Skeletal muscle tissue (tissue), 4 donors: ENCODE measurements around the gene TEX14. TPM values are rescaled to one million over a fixed set of nuclear protein-coding genes. Genes with fewer than 3 reads are reported as not detected.

Source experiments
- H3K27ac ChIP-seq: one replicate; pipeline ENCODE4 v1.7.0; 2013; ENCODE audit warnings: mild to moderate bottlenecking, low read depth, low read length, inconsistent platforms
- H3K27me3 ChIP-seq, 3 donors: one replicate each; pipeline ENCODE4 v1.7.0; 2013; ENCODE audit warnings: low read length in 3 of 3; ENCODE audit not compliant: control insufficient read depth in 3 of 3, insufficient read depth in 3 of 3
- H3K36me3 ChIP-seq, 3 donors: one replicate each; pipeline ENCODE4 v1.7.0; 2013; ENCODE audit warnings: low read length in 3 of 3; ENCODE audit not compliant: control insufficient read depth in 3 of 3, insufficient read depth in 3 of 3
- H3K4me1 ChIP-seq, 3 donors: one replicate each; pipeline ENCODE4 v1.7.0; 2013; ENCODE audit warnings: low read length in 3 of 3, mild to moderate bottlenecking in 3 of 3; ENCODE audit not compliant: control insufficient read depth in 3 of 3, insufficient read depth in 3 of 3
- H3K4me3 ChIP-seq, 3 donors: one replicate each; pipeline ENCODE4 v1.7.0; 2013; ENCODE audit warnings: low read length in 3 of 3
- H3K9ac ChIP-seq, 3 donors: one replicate each; pipeline ENCODE4 v1.7.0; 2013; ENCODE audit warnings: low read length in 3 of 3, mild to moderate bottlenecking in 3 of 3, moderate library complexity in 2 of 3, low read depth in 1 of 3
- H3K9me3 ChIP-seq, 3 donors: one replicate each; pipeline ENCODE4 v1.7.0; 2013; ENCODE audit warnings: low read length in 3 of 3; ENCODE audit not compliant: control insufficient read depth in 3 of 3
- total RNA-seq: library from RNA; depleted of rRNA; stranded (reverse); fragments of >200 nt; gene quantifications from one replicate; pipeline ENCODE4 v1.2.3, GENCODE V29; 2014
- donor health status: Osteomylitis.

Gene TEX14
- total RNA-seq, 1 donor from 2014 or later = under 0.01 TPM

DNA sequence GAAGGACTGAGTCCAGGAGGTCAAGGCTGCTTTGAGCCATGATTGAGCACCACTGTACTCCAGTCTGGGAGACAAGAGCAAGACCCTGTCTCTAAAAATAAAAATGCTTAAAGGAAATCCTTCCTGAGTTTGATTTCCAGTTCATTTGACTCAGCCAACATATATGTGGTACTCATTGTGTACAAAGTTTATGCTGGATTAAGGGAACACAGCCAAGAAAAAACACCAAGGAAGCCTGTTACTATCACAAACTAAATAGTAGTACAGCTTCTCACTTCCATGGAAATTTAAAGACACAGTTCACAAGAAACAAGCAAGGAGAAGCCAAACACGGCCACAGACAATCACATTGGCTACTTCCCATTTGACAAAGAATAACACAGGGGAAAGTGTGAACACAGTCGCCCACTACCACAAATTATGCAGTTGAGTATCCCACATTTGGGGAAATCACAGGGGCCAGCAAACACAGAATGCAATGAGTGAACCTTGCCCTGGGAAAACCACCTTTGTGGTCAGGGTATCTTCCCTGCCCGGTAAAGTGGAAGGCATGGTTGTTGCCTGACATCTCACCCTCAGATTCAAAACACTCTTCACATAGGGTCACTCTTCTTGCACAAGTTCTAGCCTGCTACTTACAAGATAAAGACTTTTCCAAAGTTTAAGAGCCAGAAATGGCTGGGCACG lies 14.5 kb downstream of the TEX14 start:
- Histone ChIP-seq H3K36me3 (no peaks in the 10 kb centered on the region), H3K9me3 (no peaks in the 10 kb centered on the region), H3K27me3 (peaks cover 0 to 2% (median 0%) of the 10 kb centered on the region in 3 donors), H3K9ac (no peak overlapping the region), H3K27ac (no peak overlapping the region), H3K4me3 (no peak overlapping the region), H3K4me1 (no peaks in the 10 kb centered on the region)

DNA sequence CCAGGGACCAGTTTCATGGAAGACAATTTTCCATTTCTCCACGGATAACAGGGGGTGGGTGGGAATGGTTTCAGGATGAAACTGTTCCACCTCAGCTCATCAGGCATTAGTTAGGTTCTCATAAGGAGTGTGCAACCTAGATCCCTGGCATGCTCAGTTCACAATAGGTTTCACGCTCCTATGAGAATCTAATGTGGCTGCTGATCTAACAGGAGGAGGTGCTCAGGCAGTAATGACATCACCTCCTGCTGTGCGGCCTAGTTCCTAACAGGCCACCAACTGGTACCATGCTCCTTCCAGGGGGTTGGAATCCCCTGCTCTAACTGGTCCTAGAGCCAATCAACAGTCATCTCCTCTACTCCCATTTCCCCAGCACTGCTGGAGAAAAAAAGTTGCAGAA lies 19.9 kb downstream of the TEX14 start:
- Histone ChIP-seq H3K9me3 (no peaks in the 10 kb centered on the region), H3K27ac (no peak overlapping the region), H3K4me3 (no peak overlapping the region), H3K27me3 (peaks cover 0 to 5% (median under 1%) of the 10 kb centered on the region in 3 donors), H3K36me3 (no peaks in the 10 kb centered on the region), H3K9ac (no peak overlapping the region), H3K4me1 (no peaks in the 10 kb centered on the region)

DNA sequence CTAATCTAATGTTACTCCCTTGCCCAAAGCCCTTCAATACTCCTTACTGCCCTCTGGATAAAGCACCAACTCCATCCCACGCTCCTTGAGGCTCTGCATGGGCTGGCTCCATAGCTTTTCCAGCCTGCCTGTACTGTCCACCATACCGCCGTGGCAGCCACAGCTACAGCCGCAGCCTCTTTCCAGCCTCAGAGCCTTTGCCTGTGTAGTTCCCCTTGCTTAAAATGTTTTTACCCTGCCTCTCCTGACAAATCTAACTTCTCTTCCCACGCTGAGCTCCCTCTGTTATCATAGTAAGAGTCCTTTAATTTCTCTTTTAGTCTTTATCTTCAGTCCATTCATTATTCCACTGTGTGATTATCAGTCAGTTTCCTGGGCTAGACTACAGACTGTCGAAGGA lies 22.0 kb downstream of the TEX14 start:
- H3K27me3 ChIP-seq = peaks cover 3 to 5% (median 5%) of the 10 kb centered on the region in 3 donors
- H3K9ac ChIP-seq = no peak overlapping the region
- H3K36me3 ChIP-seq = no peaks in the 10 kb centered on the region
- H3K9me3 ChIP-seq = no peaks in the 10 kb centered on the region
- no peak overlapping the region for H3K4me3 ChIP-seq
- no peak overlapping the region for H3K27ac ChIP-seq
- no peaks in the 10 kb centered on the region for H3K4me1 ChIP-seq

DNA sequence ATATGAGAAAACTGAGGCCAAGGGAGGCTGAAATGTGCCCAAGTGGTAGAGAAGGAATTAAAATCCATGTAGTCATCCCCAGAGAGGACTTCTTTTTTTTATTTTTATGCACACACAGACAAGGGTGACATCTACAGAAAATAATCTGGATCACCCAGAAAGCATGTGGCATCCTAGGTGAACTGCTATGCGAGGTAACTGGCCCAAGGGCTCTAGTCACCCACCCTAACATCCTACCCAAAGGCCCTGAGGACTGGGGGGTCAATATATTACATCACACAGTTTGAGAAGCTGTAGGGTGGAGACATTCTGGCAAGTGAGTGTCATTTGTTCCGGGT lies 23.3 kb downstream of the TEX14 start:
- H3K27ac ChIP-seq = no peak overlapping the region
- H3K9ac ChIP-seq = no peak overlapping the region
- H3K9me3 ChIP-seq = no peaks in the 10 kb centered on the region
- H3K4me1 ChIP-seq = no peaks in the 10 kb centered on the region
- peaks cover 3 to 5% (median 5%) of the 10 kb centered on the region in 3 donors for H3K27me3 ChIP-seq
- H3K4me3 ChIP-seq = no peak overlapping the region
- H3K36me3 ChIP-seq = no peaks in the 10 kb centered on the region

DNA sequence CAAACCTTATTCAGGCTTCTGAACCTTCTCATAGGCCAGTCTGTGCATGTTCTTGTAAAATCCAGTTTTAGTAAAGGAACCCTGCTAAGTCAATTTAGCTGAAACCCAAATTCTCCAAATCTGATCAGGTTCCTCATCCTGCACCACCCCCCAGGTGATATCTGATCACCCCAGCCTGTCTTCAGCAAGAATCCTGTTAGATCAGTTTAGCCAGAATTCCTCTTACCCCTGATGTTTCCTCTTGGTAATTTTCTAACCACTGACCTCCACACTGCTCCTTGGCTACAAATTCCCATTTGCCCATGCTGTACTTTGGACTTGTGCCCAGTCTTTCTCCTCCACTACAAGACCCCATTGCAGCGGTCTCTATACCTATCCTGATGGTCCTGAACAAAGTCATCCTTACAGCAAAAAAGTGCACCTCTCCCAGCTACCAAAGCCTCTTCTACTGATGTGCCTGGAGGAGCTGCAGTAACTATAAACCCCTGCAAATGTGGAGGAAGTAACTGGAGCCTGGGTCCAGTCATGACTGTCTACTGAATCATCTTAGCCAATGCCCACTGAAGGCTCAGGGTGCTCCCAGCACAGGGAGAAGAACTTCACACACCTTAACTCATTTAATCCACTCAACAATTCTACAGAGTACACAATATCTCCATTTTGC lies 23.8 kb downstream of the TEX14 start:
- Histone ChIP-seq H3K9ac (no peak overlapping the region), H3K27me3 (peaks cover 3 to 5% (median 5%) of the 10 kb centered on the region in 3 donors), H3K9me3 (no peaks in the 10 kb centered on the region), H3K4me1 (no peaks in the 10 kb centered on the region), H3K36me3 (no peaks in the 10 kb centered on the region), H3K4me3 (no peak overlapping the region), H3K27ac (no peak overlapping the region)

DNA sequence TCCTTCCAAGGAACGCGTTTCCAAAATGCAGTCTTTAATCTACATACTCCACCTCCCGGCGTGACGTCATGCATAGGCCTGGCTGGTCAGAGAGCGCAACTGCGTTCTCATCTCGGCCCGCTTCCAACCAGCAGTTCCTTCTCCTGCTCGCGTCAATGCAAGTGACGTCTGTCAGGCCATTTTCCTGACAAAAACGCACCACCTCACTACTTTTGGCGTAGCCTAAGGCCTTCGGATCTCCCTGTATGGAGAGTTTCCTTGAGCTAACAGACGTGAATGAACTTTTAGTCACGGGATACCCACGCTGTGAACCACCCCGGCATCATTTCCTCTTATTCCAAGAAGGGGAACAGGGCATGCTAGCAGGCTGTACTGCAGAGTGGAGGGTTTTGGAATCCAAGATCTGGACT lies 25.0 kb downstream of the TEX14 start:
- Histone ChIP-seq H3K4me1 (no peaks in the 10 kb centered on the region), H3K27me3 (peaks cover 3 to 5% (median 5%) of the 10 kb centered on the region in 3 donors), H3K27ac (no peak overlapping the region), H3K9me3 (no peaks in the 10 kb centered on the region), H3K4me3 (peak overlapping the region; percentile 13 to 46 (median 41)), H3K9ac (no peak overlapping the region), H3K36me3 (no peaks in the 10 kb centered on the region)

DNA sequence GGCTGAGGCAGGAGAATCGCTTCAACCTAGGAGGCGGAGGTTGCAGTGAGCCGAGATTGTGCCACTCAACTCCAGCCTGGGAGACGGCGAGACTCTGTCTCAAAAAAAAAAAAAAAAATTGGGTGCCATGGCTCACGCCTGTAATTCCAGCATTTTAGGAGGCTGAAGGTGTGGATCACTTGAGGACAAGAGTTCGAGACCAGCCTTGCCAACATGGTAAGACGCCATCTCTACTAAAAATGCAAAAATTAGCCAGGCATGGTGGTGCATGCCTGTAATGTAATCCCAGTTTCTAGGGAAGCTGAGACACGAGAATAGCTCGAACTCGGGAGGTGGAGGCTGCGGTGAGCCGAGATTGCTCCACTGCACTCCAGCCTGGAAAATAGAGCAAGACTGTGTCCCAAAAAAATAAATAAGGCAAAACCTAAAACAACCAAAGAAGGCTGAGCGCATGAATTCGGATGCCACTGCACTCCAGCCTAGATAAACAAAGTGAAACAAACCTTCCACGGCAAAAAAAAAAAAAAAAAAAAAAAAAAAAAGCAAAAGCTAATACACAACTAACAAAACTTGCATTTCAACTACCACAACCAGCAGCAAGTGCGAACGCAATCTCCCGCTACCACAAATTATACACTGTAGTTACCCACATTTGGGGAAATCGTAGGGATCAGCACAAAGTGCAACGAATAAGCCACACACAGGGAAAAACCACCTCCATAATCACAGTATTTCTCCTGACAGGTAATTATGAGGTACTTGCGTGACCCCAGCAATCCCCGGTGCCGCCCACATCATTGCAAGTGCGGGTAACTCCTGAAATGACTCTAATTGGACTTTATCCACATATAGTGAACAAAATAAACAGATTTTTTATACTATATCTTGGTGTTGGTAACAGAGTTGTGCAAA lies 25.6 kb downstream of the TEX14 start:
- H3K4me3 ChIP-seq = peak overlapping the region in 2 of 3 donors; percentile 13 to 46
- no peak overlapping the region for H3K9ac ChIP-seq

DNA sequence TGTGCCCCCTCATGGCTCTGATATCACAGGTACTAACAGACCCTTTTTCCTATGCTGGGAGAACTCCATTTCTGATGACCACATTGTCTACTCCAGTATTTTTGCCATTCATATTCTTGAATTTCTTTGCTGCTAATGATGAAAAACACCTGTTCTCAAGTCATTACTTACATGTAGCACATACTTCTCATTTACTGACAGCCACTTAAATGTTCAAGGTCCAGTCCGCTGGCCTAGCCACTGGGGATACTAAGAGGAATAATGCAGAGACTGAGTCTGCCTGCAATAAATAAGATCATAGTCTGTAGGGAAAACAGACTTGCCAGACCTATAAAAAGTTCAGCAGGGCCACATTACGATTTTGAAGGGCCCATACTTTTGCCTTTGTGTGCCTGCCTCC lies 27.5 kb downstream of the TEX14 start:
- no peak overlapping the region for H3K4me3 ChIP-seq

More for the DNA sequence above, 25.6 kb downstream of the TEX14 start:
- peaks cover 3 to 5% (median 5%) of the 10 kb centered on the region in 3 donors for H3K27me3 ChIP-seq
- H3K27ac ChIP-seq = no peak overlapping the region
- H3K9me3 ChIP-seq = no peaks in the 10 kb centered on the region
- H3K36me3 ChIP-seq = no peaks in the 10 kb centered on the region
- H3K4me1 ChIP-seq = no peaks in the 10 kb centered on the region

DNA sequence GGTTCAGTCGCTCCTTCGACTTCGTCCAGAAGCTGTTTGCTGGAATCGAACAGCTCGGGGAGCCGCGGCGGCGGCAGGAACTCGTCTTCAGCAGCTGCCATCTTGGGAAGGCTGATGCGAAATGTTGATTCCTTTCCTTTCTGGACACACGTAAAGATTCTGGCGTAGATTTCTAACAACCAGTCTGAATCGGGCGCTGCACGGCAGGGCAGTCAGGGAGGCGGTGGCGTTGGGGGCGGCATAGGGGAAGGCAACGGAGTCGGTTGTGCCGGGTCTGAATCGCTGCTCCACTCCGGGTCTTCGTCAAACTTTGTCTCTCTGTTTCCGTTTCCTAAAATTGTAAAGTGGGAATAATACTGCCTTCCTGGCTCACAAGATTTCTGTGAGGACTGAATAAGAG lies 30.3 kb downstream of the TEX14 start:
- Histone ChIP-seq H3K36me3 (no peaks in the 10 kb centered on the region), H3K27ac (no peak overlapping the region), H3K4me1 (no peaks in the 10 kb centered on the region), H3K4me3 (no peak overlapping the region), H3K9me3 (no peaks in the 10 kb centered on the region), H3K27me3 (no peaks in the 10 kb centered on the region), H3K9ac (no peak overlapping the region)

More for the DNA sequence above, 27.5 kb downstream of the TEX14 start:
- no peaks in the 10 kb centered on the region for H3K9me3 ChIP-seq
- no peak overlapping the region for H3K9ac ChIP-seq
- no peaks in the 10 kb centered on the region for H3K36me3 ChIP-seq
- no peaks in the 10 kb centered on the region for H3K4me1 ChIP-seq
- no peak overlapping the region for H3K27ac ChIP-seq
- H3K27me3 ChIP-seq = peaks cover 3 to 5% (median 5%) of the 10 kb centered on the region in 3 donors

DNA sequence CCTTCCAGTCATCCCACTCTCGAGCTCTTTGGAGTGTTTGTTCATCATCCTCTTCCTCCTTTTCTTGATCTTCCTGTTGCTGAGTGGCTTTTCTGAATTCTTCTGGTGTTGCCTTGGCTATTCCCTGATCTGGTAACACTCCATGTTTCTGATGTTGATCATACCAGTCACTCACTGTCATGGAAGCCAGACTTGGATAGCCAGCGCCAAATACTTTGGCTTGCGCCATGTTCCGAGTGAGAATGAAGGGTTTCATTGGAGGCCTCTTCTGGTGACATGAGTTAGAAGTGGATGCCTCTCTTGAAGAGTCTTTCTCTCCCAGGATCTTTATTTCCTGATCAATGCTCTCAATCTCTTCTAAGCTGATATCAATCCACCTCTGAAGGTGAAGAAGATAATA lies 31.2 kb downstream of the TEX14 start:
- Histone ChIP-seq H3K27ac (no peak overlapping the region), H3K27me3 (no peaks in the 10 kb centered on the region), H3K9ac (no peak overlapping the region)

More for the DNA sequence above, 31.2 kb downstream of the TEX14 start:
- no peaks in the 10 kb centered on the region for H3K36me3 ChIP-seq
- no peak overlapping the region for H3K4me3 ChIP-seq
- no peaks in the 10 kb centered on the region for H3K9me3 ChIP-seq
- no peaks in the 10 kb centered on the region for H3K4me1 ChIP-seq
